GM21825 (cell line): ENCODE measurements around the gene CHFR.
"Not testable (repeated sequence)": the region's sequence is repeated elsewhere in the genome, so short reads cannot be mapped to it uniquely, and the experiment has no call there.

ENCODE experiments used
- ATAC-seq: cut with Tn5 transposase; IDR thresholded peaks from one replicate; pipeline ENCODE4 v1.9.1; 2021; ENCODE audit warnings: mild to moderate bottlenecking, moderate library complexity; ENCODE audit not compliant: unreplicated experiment

The CHFR gene, protein sequence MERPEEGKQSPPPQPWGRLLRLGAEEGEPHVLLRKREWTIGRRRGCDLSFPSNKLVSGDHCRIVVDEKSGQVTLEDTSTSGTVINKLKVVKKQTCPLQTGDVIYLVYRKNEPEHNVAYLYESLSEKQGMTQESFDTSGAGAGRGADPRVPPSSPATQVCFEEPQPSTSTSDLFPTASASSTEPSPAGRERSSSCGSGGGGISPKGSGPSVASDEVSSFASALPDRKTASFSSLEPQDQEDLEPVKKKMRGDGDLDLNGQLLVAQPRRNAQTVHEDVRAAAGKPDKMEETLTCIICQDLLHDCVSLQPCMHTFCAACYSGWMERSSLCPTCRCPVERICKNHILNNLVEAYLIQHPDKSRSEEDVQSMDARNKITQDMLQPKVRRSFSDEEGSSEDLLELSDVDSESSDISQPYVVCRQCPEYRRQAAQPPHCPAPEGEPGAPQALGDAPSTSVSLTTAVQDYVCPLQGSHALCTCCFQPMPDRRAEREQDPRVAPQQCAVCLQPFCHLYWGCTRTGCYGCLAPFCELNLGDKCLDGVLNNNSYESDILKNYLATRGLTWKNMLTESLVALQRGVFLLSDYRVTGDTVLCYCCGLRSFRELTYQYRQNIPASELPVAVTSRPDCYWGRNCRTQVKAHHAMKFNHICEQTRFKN

DNA sequence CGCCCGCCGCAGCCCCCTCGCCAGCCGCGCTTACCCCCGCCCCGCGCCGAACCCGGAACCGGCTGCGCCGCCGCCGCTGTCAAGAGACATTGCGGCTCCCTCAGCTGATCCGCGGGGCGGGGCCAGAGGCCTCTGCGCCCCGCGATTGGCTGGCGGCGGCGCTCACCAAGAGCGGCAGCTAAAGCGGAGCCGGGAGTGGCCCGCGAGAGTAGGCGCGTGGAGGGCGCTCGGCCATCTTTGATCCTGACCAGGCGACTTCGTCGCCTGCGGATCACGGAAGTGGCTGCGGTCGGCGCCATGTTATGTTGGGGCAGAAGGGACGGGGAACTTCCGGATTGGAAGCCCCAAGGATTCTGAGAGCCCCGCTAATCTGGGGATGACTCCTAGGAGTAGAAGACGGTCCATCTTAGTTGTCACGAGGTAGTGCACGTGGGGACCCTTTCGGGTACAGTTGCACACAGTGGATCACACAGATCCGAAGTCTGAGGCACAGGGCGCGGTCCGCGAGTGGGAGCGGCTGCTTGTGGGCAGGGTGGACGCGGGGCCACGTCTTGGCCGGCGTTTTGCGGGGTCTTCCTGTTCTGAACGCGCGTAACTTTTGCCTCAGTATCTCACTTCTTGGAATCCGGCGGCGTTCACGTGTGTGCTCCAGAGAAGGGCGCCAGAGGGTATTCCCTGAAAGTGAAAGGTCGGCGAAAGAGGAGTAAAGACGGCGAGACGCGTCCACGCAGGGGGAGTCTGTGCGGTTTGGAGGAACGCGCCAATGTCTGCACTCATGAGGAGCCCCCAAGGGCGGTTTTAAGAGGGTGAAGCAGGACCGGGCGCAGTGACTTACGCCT is at the start of gene CHFR:
Gene CHFR (minus strand): TSS at position 93 of the 839 bp plus-strand sequence. CDS start 277 bp downstream, outside the sequence.
- ATAC-seq = peak; percentile 98

DNA sequence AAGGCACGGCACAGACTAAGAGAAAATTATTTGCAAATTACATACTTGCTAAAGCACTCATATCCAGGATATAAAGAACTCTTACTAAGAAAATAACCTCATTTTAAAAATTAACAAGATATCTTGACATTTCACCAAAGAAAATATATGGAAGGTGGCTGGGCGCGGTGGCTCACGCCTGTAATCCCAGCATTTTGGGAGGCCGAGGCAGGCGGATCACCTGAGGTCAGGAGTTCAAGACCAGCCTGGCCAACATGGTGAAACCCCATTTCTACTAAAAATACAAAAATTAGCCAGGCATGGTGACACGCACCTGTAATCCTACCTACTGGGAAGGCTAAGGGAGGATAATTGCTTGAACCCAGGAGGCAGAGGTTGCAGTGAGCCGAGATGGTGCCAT is 49.5 kb upstream of the CHFR start:
- ATAC-seq = not testable (repeated sequence)

DNA sequence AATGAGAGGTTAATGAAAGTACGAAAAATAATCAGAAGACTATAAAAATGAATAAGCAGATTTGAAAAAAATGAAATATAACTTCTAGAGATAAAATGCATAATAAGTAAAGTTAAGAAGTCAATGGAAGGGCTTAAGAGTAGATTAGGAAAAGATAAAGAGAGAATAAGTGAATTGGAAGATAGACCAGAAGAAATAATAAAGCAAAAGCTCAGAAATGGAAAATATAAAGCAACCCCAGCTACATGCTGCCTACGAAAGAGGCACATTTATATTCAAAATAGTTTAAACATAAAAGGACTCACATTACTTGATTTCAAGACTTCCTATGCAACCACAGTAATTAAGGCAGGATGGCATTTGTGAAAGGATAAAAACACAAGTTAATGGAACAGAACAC is 48.8 kb upstream of the CHFR start:
- no peak for ATAC-seq

DNA sequence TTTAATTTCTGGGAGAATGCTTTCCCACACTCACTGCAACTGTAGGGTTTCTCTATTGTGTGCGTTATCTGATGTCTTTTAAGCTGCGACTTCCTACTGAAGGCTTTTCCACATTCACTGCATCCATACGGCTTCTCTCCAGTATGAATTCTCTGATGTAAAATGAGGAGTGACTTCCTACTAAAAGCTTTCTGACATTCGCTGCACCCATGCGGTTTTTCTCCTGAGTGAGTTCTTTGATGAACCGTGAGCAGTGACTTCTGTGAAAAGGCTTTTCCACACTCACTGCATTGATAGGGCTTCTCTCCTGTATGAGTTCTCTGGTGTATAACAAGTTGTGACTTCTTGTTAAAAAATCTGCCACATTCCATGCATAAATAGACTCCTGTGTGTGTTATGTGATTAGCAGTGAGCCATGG is 39.0 kb upstream of the CHFR start:
- no peak for ATAC-seq

DNA sequence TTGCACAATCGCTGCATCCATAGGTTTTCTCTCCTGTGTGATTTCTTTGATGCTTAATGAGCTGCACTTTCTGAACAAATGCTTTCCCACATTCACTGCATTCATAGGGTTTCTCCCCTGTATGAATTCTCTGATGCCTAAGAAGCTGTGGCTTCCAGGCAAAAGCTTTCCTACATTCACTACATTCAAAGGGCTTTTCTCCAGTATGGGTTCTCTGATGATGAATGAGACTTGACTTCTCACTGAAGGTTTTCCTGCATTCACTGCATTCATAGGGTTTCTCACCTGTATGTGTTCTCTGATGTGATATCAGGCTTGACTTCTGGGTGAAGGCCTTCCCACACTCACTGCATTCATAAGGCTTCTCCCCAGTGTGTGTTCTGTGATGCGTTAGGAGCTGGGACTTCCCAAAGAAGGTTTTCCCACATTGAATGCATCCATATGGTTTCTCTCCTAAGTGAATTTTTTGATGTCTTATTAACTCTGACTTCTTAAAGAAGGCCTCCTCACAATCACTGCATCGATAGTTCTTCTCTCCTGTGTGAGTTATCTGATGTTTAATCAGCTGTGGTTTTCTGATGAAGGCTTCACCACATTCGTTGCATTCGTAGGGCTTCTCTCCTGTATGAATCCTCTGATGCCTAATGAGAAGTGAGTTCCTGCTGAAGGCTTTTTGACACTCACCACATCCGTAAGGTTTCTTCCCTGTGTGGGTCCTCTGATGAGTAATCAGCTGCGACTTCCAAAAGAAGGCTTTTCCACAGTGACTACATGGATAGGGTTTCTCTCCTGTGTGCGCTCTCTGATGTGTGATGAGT is 38.4 kb upstream of the CHFR start:
- no peak for ATAC-seq

DNA sequence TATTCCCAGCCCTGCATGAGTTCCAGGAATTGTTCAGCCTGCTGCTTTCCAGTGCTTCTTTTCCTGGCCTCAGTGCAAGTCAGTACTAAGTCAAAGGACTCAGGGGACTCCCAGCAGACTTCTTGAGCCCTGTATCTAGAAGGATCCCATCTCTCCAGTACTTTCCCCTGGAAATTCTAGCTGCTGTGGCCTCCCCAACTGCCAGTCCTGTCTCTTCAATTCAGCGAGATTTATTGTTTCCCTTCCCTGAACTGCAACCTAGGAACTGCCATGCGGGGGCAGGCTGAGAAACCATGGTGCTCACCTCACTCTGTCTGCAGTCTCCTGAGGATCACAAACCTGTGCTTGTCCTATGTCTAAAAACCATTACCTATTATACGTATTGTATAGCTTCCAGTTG is 37.0 kb upstream of the CHFR start:
- ATAC-seq = no peak

DNA sequence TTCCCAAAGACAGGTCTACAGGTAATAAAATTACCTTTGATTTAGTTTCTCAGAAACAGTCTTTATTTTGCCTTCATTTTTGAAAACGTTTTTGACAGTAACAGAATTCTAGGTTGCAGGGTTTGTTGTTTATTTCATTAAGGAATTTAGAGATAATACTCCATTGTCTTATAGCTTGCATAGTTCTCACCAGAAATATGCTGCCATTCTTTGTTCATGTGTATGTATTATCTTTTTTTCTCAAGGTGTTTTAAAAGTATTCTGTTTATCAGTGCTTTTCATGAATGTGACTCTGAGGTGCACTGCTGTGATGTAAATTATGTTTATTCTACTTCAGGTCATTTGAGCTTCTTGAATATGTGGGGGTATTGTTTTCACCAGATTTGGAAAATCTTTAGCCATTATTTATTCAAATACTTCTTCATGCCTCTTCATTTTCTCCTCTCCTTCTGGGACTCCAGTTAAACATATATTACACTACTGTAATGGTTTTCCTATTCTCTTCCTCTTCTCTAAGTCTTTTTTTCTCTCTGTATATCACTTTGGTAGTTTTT is 36.0 kb upstream of the CHFR start:
- ATAC-seq = no peak

DNA sequence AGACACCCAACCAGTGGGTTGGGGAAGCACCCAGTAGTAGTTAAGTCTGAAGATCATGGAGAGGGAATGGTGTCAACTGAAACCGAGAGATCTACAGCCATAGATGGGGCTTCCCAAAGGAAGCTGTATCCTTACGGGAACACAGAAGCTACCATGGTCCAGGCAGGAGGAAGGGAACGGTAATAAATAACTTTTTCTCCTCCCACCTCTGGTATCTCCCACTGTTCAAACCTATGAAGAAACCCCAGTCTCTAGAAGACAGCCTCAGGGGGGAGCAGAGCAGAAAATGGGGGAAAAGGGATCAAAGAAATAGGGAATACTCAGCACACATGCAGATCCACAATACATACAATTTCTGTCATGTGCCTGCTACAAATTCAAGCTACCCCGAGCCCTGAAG is 35.3 kb upstream of the CHFR start:
- no peak for ATAC-seq

DNA sequence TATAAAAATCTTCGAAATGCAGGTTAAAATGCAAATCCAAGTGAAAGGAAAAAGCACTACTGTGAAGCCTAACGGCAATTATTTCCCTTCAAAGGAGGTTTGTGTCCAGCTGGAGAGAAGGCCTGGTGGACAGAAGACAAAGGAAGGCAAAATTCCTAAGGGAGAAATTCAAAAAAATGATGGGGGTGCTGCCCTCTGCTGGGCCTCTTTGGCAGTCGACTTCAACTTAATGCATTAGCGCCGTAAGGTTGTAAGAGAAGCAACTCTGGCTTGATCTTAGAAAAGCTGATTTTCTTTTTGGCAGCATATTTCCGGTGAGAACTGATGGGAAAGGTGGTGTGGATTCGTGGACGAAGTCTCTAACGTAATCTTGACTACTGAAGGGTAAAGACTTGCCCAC is 34.3 kb upstream of the CHFR start:
- no peak for ATAC-seq

DNA sequence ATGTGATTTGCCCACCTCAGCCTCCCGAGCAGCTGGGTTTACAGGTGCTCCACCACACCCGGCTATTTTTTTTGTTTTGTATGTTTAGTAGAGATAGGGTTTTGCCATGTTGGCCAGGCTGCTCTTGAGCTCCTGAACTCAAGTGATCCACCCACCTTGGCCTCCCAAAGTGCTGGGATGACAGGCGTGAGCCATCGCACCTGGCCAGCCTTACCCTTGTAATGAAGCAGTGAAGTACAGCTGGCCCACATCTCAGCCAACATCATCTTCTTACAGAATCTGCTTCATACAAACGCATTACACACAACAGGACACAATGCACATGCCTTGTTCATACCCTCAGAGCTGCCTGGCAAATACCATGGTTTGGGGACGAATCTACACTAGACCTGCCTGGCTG is 31.3 kb upstream of the CHFR start:
- no peak for ATAC-seq

DNA sequence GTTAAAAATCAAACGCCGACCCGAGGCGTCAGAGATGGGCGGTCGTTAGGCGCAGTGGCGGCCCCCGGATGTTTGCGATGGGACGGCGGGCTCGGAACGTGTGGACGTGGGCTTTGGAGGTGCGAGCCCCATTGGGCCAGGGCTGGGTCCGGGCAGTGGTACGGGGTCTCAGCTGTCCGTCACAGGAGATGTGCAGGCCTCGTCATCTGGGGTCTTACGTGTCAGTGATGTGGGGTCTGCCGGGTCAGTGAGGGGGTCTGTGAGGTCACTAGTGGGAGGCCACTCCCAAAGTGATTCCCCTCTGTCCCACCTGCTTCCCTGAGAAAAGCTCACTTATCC is 21.6 kb upstream of the CHFR start:
- peak; percentile 6 for ATAC-seq

DNA sequence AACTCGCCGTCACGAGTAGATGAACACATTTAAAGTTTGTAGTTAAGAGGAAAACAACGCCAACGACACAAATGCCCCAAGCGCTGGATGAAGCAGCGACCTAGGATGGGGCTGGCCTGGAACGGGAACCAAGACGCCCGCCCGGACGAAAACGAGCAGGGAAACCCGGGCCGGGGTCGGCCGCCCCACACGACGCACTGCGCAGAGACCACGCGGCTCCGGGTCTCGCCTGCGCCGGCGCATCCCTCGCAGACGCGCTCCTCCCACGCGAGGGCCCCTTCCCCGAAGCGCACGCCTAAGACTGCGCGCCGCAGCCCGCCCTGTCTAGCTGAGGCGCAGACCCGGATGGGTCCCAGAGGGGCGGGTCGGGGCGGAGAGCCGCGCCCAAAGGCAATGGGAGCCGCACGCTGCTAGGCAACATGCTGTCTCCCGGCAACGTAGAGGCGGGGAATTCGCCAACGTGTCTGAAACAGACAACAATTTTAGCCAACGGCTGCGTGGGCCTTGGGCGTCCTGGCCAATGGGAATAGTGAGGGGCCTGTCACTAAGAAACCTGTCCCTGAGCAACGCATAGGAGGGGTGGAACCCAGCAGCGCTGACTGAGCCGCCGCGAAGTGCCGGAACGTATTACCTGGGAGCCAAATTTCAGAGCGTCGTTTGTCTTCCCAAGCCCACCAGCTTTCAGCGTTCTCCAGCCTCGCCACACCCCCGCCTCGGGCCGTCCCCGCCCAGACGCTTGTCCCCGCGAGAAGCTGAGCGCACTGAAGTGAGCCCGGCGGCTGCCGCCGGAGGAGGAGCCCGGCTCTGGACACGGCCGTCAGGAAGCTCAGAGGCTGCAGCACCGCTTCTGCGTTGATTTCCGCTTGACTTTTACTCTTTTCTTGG is 21.0 kb upstream of the CHFR start:
- ATAC-seq = peak; percentile 95

DNA sequence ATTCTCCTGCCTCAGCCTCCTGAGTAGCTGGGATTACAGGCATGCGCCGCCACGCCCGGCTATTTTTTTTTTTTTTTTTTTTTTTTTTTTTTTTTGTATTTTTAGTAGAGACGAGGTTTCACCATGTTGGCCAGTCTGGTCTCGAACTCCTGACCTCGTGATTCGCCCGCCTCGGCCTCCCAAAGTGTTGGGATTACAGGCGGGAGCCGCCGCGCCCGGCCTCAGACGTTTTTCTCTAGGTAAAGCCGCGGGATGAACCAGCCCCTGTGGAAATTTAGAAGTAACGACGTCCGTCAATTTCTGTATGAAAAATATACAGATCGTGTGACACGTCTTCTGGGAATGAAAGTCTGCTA is 20.4 kb upstream of the CHFR start:
- not testable (repeated sequence) for ATAC-seq

DNA sequence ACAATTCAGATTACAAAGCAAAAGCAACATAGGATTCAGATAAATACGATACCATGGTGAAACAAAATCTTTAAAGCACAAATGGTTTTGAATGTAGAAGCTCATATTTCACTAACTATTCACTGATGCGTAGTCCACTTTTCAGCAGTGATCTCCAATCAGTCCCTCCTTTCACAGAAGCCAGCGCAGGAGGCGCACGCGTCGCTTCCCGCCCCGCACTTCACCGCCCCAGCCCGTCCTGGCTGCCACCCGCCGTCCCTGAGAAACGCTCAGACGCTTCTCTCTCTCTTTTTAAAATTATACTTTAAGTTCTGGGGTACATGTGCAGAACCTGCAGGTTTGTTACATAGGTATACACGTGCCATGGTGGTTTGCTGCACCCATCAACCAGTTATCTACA is 19.8 kb upstream of the CHFR start:
- ATAC-seq = no peak

DNA sequence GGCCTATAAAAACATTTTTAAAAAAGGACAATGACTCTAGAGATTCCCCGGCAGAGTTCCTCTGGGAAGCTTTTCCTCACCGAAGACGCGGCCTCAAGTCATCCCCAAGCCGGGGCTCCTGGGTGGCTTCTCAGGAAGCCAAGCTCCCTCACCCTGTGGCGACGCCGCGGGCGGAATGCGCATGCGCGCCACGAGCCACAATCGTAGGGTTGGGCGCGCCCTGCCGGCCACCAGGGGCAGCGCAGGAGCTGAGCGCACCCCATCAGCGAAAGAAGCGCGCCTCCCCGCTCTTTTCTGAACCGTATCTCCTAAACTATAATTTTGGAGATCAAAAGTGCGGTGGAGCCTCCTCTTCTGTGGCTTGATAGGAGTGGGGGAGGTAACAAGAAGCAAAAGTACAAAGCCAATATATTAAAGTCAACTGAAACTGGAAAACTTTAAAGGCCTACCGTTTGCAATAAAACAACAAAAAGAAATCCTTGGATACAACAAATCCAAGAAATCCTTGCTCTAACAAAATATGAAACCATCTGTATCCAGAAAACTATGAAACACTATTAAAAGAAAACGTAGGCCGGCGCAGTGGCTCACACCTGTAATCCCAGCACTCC is 17.4 kb upstream of the CHFR start:
- no peak for ATAC-seq

DNA sequence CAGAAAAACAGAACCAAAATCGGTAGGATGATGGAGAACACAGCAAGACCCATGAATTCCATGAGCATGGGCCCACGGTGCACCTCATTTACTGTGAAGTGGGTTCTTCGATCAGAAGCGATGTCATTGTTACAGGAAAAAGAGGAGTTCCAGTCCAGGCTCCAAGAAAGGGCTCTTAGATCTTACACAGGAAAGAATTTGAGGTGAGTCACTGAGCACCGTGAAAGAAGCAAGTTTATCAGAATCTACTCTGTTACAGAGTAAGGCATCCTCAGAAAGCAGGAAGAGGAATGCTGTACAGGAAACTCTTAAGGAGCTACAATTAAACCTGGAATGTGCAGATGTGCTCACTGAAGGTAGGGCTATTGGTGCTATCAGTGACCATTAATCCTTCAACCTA is 11.6 kb upstream of the CHFR start:
- no peak for ATAC-seq

DNA sequence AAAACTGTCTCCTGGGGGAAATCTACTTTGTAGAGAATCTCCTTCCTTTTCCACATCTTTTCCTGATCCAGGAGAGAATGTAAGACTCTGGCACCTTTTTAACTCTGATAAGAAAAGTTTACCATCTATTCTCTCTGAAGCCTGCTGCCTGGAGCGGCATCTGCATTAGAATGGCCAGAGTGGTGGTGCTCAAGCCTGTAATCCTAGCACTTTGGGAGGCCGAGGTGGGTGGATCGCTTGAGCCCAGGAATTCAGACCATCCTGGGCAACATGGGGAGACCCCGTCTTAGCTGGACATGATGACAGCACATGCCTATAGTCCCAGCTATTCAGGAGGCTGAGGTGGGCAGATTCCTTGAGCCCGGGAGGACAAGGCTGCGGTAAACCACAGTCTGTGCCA is 1.4 kb upstream of the CHFR start:
- ATAC-seq = no peak

DNA sequence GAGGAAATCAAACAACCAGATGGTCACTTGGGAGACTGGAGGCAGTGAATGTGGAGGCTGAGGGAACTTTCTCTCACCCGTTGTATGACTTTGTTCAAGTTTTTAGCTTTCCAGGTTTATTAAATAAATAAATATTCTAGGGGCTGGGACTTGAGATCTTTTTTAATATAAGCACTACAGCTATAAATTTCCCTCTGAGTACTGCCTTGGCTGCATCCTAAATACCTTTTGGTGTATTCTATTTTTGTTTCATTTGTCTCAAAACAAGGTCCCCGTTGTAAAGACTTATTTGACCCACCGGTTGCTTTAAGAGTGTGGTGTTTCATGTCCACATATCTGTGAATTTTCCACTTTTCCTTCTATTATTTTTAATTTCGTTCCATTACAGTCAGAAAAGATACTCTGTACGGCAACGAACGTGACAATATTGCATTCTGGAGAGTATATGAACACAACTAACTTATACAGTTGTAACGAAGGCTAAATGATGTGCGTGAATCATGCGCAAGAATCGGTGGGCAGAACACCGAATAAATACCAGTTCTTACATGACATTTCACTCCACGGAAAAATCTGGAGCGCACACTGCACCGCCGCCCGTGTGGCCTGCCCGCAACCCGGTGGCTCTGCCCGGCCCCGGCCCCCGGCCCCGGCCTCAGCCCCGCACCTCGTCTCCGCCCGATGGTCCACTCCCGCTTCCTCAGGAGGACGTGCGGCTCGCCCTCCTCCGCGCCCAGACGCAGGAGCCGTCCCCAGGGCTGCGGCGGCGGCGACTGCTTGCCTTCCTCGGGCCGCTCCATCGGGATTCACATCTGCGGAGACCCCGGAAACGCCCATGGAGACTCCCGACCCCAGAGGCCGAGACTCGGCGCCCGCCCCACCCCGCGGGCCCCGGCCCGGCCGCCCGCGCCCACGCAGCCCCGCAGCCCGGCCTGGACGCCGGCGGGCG is 602 bp downstream of the CHFR start:
- ATAC-seq = peak; percentile 8
